IPS-15b (cell line): Measurements from ENCODE around the gene PTPRK.
"Not testable (repeated sequence)": the region's sequence is repeated elsewhere in the genome, so short reads cannot be mapped to it uniquely, and the experiment has no call there.

ENCODE experiments used
- H3K27me3 ChIP-seq: one replicate; pipeline ENCODE4 v1.6.1; 2013; ENCODE audit warnings: low read length; ENCODE audit not compliant: control insufficient read depth, insufficient read depth
- H3K36me3 ChIP-seq: one replicate; pipeline ENCODE4 v1.6.1; 2013; ENCODE audit warnings: low read length; ENCODE audit not compliant: control insufficient read depth, insufficient read depth
- H3K4me1 ChIP-seq: one replicate; pipeline ENCODE4 v1.6.1; 2013; ENCODE audit warnings: mild to moderate bottlenecking, low read length; ENCODE audit not compliant: control insufficient read depth, insufficient read depth
- H3K4me3 ChIP-seq: one replicate; pipeline ENCODE4 v1.5.1; 2013; ENCODE audit warnings: low read depth, low read length
- H3K9ac ChIP-seq: one replicate; pipeline ENCODE4 v1.6.1; 2013; ENCODE audit warnings: low read depth, mild to moderate bottlenecking, low read length
- H3K9me3 ChIP-seq: one replicate; pipeline ENCODE4 v1.6.1; 2013; ENCODE audit warnings: mild to moderate bottlenecking, low read length; ENCODE audit not compliant: control insufficient read depth, insufficient read depth

The PTPRK gene

GRCh38 chr6:128498234-128498633 lies 22.2 kb downstream of the PTPRK start:
- Histone ChIP-seq H3K27me3 (no peaks in the 10 kb centered on the region), H3K4me3 (no peak overlapping the region), H3K36me3 (no peaks in the 10 kb centered on the region), H3K4me1 (peaks cover 39% of the 10 kb centered on the region), H3K9me3 (no peaks in the 10 kb centered on the region), H3K9ac (no peak overlapping the region)

DNA sequence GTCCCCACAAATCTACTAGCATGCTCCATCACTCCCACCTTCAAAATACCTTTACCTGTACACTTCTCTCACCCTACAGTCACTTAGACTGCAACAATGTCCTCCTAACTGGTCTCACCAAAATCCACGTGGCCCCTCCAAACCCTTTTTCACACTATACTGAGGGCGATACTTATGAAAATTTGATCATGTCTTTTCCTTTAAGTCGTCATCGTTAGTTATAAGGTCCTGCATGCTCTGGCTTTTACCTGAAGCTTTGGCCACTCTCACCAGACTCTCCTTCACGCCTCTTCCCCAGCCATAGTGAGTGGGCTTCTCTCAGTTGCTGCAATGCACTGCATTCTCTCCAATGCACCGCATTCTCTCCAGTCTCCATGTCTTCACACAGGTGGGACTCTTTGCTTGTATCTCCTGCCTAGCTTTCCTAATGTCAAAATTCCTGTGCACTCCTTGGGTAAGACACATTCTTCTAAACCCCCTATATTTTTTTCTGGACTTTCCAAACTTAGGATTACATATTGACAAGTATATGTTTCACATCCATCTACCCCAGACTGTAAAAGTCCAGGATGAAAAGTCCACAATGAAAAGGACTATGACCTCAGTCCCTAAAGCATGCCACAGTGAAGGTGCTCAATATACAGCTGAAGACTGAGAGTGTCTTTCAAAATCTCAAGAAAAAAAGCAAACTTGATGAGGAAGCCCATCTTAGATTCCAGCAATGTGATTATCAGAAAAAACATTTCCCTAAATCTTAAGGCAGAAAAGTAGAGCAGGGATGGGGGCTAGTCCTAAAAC lies 24.7 kb downstream of the PTPRK start:
- Histone ChIP-seq H3K36me3 (no peaks in the 10 kb centered on the region), H3K9me3 (no peaks in the 10 kb centered on the region), H3K4me3 (no peak overlapping the region), H3K27me3 (no peaks in the 10 kb centered on the region), H3K9ac (no peak overlapping the region), H3K4me1 (peaks cover 51% of the 10 kb centered on the region)

GRCh38 chr6:128494440-128494839 lies 26.0 kb downstream of the PTPRK start:
- Histone ChIP-seq H3K4me3 (no peak overlapping the region), H3K9ac (no peak overlapping the region), H3K9me3 (no peaks in the 10 kb centered on the region), H3K36me3 (no peaks in the 10 kb centered on the region), H3K4me1 (peaks cover 48% of the 10 kb centered on the region), H3K27me3 (no peaks in the 10 kb centered on the region)

DNA sequence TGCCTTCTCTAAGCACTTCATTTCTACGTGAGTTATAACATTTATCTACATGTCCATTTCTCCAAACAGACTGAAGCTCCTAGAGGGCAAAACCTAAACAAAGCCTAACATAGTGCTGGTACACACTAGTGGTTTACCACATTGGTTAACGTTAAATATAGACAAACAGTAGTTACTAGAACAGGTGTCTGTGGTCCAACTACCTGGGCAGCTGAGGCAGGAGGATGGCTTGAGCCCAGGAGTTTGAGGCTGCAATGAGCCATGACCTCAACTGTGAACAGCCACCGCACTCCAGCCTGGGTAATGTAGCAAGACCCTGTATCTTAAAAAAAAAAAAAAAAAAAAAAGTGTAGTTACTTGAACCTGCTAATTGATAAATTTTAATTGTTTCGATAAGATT lies 26.5 kb downstream of the PTPRK start:
- Histone ChIP-seq H3K4me3 (no peak overlapping the region), H3K9me3 (no peaks in the 10 kb centered on the region), H3K27me3 (no peaks in the 10 kb centered on the region), H3K9ac (no peak overlapping the region), H3K4me1 (peaks cover 44% of the 10 kb centered on the region), H3K36me3 (no peaks in the 10 kb centered on the region)

- H3K9ac ChIP-seq, result no peak overlapping the region
- no peaks in the 10 kb centered on the region for H3K27me3 ChIP-seq
- no peak overlapping the region for H3K4me3 ChIP-seq
- no peaks in the 10 kb centered on the region for H3K36me3 ChIP-seq
- no peaks in the 10 kb centered on the region for H3K9me3 ChIP-seq
- H3K4me1 ChIP-seq, result peaks cover 33% of the 10 kb centered on the region
Measured at GRCh38 chr6:128492386-128492785, 28.0 kb downstream of the PTPRK start.

DNA sequence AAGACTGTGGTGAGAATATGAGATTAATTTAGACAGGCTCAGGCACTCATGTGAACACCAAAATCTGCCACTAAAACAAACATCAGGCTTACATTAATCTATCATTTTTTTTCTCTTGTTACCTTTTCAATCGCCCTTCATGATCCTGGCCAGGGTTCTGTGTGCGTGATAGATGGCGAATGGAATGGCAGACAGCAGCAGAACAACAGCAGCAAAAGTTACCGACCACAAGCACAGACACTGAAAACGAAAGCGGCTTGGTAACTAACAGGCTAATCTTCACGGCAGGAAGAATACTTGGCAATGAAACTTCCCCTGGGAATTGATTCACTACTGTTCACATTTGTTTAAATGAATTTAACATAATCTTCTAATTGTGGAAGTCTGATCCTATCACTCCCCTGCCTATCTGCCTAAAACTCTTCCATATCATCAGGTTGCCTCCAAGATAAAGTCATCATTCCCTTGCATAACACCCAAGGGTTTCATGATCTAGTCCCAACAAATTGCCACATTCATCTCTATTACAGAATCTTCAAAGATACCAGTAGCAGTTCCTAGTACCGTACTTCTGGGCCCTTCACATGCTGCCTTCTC lies 28.7 kb downstream of the PTPRK start:
- Histone ChIP-seq H3K36me3 (no peaks in the 10 kb centered on the region), H3K4me3 (no peak overlapping the region), H3K9me3 (no peaks in the 10 kb centered on the region), H3K27me3 (no peaks in the 10 kb centered on the region), H3K4me1 (peaks cover 33% of the 10 kb centered on the region), H3K9ac (no peak overlapping the region)

DNA sequence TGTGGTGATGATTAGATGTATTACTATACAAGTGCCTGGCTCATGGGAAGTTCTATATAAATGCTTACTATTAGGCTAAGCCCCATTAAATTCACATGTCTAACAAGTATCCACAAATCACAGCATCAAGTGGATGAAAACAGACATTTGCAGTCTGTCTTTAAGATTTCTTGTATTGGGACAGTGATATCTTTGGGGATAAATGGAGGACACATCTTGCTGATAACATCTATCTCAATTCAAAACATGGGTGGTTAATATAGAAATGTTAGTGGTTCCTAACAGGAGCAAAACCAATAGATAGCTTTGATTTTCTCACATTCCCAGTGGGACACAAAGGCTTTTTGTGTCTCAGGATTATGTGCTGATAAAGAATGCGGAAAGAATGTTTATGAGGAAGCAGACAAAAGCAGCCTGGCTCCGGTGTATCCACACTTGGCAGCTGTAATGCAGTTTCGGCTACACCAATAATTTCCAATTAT lies 29.3 kb downstream of the PTPRK start:
- Histone ChIP-seq H3K4me1 (peaks cover 32% of the 10 kb centered on the region), H3K4me3 (no peak overlapping the region), H3K9me3 (no peaks in the 10 kb centered on the region), H3K36me3 (no peaks in the 10 kb centered on the region), H3K27me3 (no peaks in the 10 kb centered on the region), H3K9ac (no peak overlapping the region)

- Histone ChIP-seq H3K4me3 (no peak overlapping the region), H3K27me3 (no peaks in the 10 kb centered on the region), H3K4me1 (peaks cover 15% of the 10 kb centered on the region), H3K9ac (no peak overlapping the region), H3K9me3 (no peaks in the 10 kb centered on the region), H3K36me3 (no peaks in the 10 kb centered on the region)
Measured at GRCh38 chr6:128487746-128488145, 32.7 kb downstream of the PTPRK start.

DNA sequence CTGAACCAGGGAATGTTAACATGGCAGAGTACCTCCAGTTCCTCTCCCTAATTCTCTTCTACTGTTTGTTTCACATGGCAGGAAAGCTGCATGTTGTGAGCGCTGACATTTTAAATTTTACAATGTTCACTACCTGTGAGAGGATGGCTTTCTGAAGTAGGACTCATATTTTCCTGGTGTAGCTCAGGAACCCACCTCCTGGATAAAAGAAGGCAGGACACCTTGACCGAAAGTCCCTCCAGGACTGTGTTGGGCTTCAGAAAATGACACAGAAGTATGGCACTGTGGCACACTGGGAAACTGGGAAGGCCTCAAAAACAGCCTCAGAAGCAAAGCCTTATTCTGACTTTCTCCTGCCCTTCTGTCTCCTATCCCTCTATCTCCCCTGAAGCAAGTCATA lies 33.3 kb downstream of the PTPRK start:
- no peaks in the 10 kb centered on the region for H3K9me3 ChIP-seq
- no peaks in the 10 kb centered on the region for H3K36me3 ChIP-seq
- H3K9ac ChIP-seq, result no peak overlapping the region
- H3K27me3 ChIP-seq, result no peaks in the 10 kb centered on the region
- H3K4me1 ChIP-seq, result peaks cover 12% of the 10 kb centered on the region
- no peak overlapping the region for H3K4me3 ChIP-seq

DNA sequence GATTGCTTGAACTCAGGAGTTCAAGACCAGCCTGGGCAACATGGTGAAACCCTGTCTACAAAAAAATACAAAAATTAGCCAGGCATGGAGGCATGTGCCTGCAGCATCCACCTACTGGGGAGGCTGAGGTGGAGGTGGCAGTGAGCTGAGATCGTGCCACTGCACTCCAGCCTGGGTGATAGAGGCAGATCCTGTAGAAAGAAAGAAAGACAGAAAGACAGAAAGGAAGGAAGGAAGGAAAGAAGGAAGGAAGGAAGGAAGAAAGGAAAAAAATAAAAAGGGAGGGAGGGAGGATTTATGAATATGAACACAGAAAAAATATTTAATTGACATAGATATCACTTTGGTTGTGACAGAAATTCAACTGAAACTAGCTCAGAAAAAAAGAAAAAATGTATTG lies 33.8 kb downstream of the PTPRK start:
- not testable (repeated sequence) for H3K9ac ChIP-seq, H3K27me3 ChIP-seq, H3K4me1 ChIP-seq, H3K36me3 ChIP-seq, H3K9me3 ChIP-seq, H3K4me3 ChIP-seq

- Histone ChIP-seq H3K36me3 (no peaks in the 10 kb centered on the region), H3K4me1 (peaks cover 3% of the 10 kb centered on the region), H3K9me3 (no peaks in the 10 kb centered on the region), H3K4me3 (no peak overlapping the region), H3K27me3 (no peaks in the 10 kb centered on the region), H3K9ac (no peak overlapping the region)
Measured at GRCh38 chr6:128483472-128484135, 36.8 kb downstream of the PTPRK start.

GRCh38 chr6:128482642-128483041 lies 37.8 kb downstream of the PTPRK start:
- H3K36me3 ChIP-seq, result no peaks in the 10 kb centered on the region
- H3K9ac ChIP-seq, result no peak overlapping the region
- no peaks in the 10 kb centered on the region for H3K9me3 ChIP-seq
- H3K4me3 ChIP-seq, result no peak overlapping the region
- H3K27me3 ChIP-seq, result no peaks in the 10 kb centered on the region
- peaks cover 3% of the 10 kb centered on the region for H3K4me1 ChIP-seq
